GM21360 (cell line): ENCODE measurements around the gene WWC2.

Experiments
- ATAC-seq: cut with Tn5 transposase; IDR thresholded peaks from one replicate; pipeline ENCODE4 v1.9.1; 2021; ENCODE audit warnings: mild to moderate bottlenecking, moderate library complexity; ENCODE audit not compliant: unreplicated experiment

Gene WWC2

GRCh38 chr4:183348136-183348535, 249.1 kb downstream of the WWC2 start:
- ATAC-seq: no peak

- ATAC-seq: no peak
Observed at GRCh38 chr4:183348706-183349659, 249.9 kb downstream of the WWC2 start.

- ATAC-seq: no peak
Observed at GRCh38 chr4:183349673-183350072, 250.6 kb downstream of the WWC2 start.

- ATAC-seq: no peak
Observed at GRCh38 chr4:183350317-183351071, 251.4 kb downstream of the WWC2 start.

GRCh38 chr4:183352546-183352945, 253.5 kb downstream of the WWC2 start:
- no peak for ATAC-seq

GRCh38 chr4:183353557-183353956, 254.5 kb downstream of the WWC2 start:
- no peak for ATAC-seq

- ATAC-seq: no peak
Observed at GRCh38 chr4:183354219-183354618, 255.2 kb downstream of the WWC2 start.

- no peak for ATAC-seq
Observed at GRCh38 chr4:183355405-183355804, 256.3 kb downstream of the WWC2 start.

GRCh38 chr4:183356173-183356830, 257.2 kb downstream of the WWC2 start:
- no peak for ATAC-seq

- ATAC-seq: no peak
Observed at GRCh38 chr4:183356931-183357675, 258.0 kb downstream of the WWC2 start.

GRCh38 chr4:183358215-183358755, 259.2 kb downstream of the WWC2 start:
- no peak for ATAC-seq

GRCh38 chr4:183360161-183360919, 261.3 kb downstream of the WWC2 start:
- no peak for ATAC-seq

- ATAC-seq: no peak
Observed at GRCh38 chr4:183362036-183362435, 263.0 kb downstream of the WWC2 start.

- ATAC-seq: no peak
Observed at GRCh38 chr4:183362916-183363542, 264.0 kb downstream of the WWC2 start.

GRCh38 chr4:183364025-183364424, 265.0 kb downstream of the WWC2 start:
- no peak for ATAC-seq

GRCh38 chr4:183366206-183366835, 267.3 kb downstream of the WWC2 start:
- no peak for ATAC-seq

- ATAC-seq: no peak
Observed at GRCh38 chr4:183369073-183369472, 270.0 kb downstream of the WWC2 start.
